ENCODE data around the gene FAM83F.
A peak's percentile ranks its signal among the peaks of the same experiment; 100 is the strongest.

Gene FAM83F

GRCh38 chr22:40039482-40040115, 44.8 kb downstream of the FAM83F start:
- no peak for DNase-seq

DNA sequence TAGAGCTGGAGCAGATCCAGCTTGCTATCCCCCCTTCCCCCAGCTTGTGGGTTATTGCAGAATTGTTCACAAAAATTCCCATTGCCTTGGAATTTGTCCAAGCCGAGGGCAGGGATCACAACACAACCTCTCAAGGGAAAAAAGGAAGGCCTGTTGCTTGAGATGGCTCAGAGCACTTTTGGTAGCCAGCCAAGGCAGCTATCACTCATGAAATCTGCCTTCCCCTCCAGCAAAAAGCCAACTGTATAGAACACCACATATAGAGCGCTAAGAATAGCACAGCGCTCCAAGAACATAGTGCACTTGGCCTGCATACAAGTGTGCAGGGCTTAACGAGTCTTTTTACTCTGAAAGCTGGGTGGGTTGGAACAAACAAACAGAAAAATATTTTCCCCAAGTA, 46.2 kb downstream of the FAM83F start:
- peak; percentile 52 for DNase-seq

DNA sequence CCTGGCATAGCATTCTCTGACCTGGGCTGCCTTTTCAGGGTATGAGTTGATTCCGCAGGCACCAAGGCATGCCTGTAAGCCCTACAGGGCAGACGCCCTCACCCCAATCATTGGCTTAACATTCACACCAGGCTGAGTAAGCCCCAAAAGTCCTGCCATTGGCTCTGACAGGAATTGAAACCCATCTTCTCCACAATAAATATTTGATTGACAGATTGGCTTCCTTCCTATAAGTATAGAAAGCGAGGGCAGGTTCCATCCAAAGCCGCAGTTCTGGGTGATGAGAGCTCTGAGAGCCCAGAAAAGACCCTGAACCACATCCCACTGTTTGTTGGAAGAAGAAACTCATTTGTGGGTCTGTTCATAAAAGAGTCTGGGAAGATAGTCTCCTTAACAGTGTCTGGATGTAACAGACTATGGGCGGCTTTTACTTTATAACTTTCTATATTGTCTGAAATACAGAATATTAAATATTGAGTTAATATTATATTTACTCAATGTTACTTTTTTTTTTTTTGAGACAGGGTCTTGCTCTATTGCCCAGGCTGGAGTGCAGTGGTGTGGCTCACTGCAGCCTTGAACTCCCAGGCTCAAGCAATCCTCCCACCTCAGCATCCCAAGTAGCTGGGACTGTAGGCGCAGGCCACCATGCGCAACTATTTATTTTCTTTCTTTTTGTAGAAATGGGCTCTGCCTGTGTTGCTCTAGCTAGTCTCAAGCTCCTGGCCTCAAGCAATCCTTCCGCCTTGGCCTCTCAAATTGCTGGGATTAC, 46.8 kb downstream of the FAM83F start:
- DNase-seq: no peak

GRCh38 chr22:40042312-40042711, 47.6 kb downstream of the FAM83F start:
- no peak for DNase-seq

DNA sequence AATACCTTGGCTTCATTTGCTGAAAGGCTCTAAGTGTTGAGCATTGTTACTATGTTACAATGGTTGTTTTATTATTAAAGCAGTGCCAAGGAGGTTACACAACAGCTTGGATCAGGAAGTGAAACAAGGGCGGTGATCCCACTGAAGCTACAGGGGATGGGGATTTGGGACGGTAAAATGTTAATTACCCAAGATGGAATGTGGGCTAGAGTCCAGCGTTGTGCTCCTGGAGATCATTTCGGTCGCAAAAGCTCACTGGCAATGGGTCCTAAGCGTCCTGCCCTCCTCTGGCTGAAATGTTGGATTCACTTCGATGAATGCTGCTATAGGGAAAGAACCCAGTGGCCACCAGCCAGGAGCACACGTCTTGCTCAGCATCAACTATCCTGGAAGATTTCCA, 48.3 kb downstream of the FAM83F start:
- DNase-seq: no peak

GRCh38 chr22:40043793-40044101, 49.0 kb downstream of the FAM83F start:
- DNase-seq: no peak

DNA sequence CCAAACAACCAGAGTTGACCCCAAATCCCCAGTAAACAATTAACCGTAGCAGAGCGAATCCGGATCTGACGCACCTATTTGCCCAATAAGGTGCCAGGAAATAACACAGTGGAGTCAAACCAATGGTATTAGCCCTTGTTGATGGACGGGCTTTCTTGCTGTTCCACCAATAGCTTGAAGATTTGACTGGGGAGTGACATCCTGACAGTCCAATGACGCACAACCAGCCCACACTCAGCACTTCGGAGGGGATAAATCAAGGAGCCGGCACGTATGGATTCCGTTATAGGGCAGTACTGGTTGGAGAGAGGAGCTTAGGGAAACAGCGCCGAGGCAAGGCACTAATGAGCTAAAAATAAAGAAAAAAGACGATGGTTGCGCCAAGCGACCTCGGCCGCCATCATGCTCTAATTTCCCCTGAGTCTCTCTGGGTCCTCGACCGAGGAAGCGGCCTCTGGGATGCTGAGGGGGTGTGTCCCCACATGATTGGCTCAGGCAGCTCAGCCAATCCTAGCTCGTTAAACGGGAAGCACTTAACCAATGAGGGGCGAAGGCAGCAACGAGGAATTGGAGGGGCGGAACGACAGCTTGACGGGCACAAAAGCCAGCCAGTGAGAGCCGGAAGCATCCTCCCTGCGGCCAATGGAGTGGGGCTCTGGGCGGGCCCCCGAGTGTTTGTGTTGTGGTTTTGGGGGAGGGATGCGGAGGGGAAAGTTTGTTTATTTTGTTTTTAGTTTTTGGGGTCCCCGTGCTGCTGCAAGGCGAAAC, 49.5 kb downstream of the FAM83F start:
- peak; percentile 99 for DNase-seq

DNA sequence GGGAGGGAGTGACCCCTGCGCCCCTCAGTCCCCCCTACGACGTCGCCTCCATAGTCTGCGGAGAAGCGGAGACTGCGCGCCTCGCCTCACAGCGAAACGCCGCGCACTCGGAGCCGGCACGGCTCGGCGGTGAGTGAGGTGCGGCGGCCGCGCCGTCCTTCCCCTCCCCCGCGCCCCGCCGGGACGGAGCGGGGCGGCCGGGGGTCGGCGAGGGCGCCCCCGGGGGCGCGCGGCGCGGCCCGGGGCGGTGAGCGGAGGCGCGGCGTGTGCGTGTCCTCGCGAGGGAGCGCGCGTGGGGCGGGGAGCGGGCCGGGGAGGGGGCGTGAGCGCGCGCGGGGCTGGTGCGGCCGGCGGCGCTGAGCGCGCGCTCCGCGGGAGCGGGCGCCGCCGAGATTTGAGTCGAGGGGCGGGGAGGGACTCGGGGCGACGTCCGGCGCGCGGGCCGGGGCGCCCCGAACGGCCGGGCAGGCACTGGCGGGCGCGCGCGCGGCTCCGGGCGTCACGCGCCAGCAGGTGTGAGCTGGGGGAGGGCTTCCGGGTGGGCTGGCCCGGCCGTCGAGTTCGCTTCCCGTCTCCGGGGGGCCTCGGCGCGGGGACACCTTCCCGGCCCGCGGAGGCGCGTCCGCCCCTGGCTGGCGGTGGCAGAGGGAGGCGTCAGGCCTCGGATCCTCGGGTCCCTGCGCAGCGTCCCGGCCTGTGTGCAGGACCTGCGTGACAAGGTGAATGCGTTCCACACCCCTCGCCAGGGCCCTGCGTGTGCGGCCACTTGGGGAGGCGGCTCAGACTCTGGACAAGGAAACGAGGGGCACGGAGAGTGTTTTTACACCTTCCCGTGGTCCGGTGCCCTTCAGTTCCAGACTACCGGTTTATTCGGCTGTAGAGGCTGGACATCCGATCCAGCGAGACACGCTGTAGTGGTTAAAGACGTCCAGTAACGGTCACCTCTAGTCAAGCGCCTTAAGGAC, 50.4 kb downstream of the FAM83F start:
- DNase-seq: peak; percentile 19

GRCh38 chr22:40046126-40046525, 51.4 kb downstream of the FAM83F start:
- DNase-seq: no peak

DNA sequence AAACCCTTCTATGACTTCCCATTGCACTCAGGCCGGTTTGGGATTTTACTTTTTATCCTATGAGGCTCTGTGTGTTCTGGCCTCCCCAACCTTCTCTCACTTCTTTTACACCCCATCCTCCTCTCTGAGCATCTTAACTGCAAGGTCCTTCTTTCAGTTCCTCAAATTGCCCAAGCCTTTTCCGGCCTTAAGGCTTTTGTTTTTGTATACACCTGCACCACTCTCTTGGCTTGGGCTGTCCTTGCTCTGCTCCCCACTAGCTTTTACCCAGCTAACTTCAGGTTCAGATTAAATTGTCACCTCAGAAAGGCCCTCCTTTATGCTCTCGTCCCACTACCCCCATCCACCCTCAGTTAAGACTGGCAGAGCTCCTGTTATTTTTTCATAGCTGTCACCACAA, 55.5 kb downstream of the FAM83F start:
- DNase-seq: no peak

GRCh38 chr22:40051322-40051721, 56.6 kb downstream of the FAM83F start:
- DNase-seq: no peak

DNA sequence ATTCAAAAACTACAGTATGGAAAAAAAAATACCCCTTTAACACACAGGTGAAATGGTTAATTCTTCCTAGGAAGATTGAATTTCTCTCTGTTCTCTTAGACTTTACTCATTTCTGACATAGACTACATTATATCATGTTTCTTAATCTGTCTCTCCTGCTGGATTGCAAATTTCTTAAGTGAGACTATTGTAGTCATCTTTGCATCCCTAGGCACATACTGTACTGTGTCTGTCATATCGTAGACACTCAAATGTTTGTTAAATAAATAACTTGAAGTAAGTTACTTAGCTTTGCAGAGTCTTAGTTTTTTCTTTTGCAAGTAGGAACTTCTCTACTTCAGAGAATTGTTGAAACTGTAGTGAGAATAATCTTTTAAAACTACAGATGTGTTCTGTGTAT, 58.7 kb downstream of the FAM83F start:
- DNase-seq: no peak

DNA sequence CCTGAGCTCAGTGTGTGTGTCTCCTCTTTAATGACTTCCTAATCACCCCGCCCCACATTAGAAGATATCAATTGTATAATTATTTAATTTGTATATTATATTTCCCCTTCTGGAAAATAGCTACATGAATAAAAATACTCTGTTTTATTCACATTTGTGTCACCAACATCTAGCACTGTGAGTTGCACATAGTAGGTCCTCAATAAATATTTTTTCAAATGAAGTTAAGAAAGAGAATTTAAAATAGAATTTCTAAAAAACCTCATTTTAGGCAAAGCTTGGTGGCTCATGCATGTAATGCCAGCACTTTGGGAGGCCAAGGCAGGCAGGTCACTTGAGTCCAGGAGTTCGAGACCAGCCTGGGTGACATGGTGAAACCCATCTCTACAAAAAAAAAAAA, 59.7 kb downstream of the FAM83F start:
- DNase-seq: no peak

GRCh38 chr22:40055143-40055883, 60.6 kb downstream of the FAM83F start:
- no peak for DNase-seq

- DNase-seq: no peak
Observed at GRCh38 chr22:40056154-40056553, 61.4 kb downstream of the FAM83F start.

GRCh38 chr22:40056559-40056958, 61.8 kb downstream of the FAM83F start:
- DNase-seq: no peak

DNA sequence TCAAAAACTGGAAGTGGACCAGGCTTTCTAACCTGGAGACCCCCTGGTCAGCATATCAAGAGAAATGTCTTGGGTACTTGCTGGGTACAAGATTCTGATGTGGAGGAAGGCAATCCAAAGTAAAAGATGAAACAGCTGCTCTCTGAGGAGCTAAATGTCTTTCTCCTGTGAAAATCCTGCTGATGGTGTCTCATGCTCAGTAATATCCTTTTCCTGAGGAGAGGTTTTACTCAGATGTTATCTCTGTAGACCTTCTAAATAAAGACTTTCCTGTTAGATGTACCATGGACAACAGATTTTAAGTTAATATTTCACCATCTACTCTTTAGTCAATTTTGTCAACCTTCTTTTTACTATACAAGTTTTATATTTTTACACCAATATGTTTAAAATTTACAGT, 62.9 kb downstream of the FAM83F start:
- DNase-seq: no peak

GRCh38 chr22:40058265-40058664, 63.5 kb downstream of the FAM83F start:
- no peak for DNase-seq

GRCh38 chr22:40065981-40066380, 71.2 kb downstream of the FAM83F start:
- no peak for DNase-seq

- no peak for DNase-seq
Observed at GRCh38 chr22:40067639-40068038, 72.9 kb downstream of the FAM83F start.

DNA sequence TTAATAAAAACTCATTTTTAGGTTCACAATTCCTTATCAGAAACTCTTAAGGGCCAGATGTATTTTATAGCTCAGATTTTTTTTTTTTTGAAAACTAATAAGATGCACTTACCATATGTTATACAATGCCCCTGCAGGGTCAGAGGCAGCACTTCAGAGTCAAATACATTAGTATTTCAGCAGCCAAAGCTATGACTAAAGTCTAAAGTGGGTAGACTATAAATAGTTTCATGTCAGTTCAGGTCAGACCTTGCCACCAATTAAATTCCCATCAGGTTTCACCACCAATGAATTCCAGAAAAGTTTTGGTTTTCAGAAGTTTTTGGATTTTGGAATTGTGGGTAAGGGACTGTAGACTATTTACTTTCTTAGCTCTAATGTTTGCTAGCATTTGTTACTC, 75.9 kb downstream of the FAM83F start:
- DNase-seq: peak; percentile 26

- no peak for DNase-seq
Observed at GRCh38 chr22:40071720-40072119, 77.0 kb downstream of the FAM83F start.

All from fibroblast of skin of back (primary cell).